MV-4-11 (cell line): ENCODE measurements around the gene PRIMA1.

Source experiments
- DNase-seq: peaks from one replicate; lab custom pipeline; 2025; lab: John Stamatoyannopoulos, UW

The PRIMA1 gene

GRCh38 chr14:93731753-93732152 lies 56.5 kb downstream of the PRIMA1 start:
- peak; percentile 39 for DNase-seq

GRCh38 chr14:93729993-93730392 lies 58.3 kb downstream of the PRIMA1 start:
- DNase-seq = peak; percentile 34

GRCh38 chr14:93728651-93729016 lies 59.7 kb downstream of the PRIMA1 start:
- no peak for DNase-seq

GRCh38 chr14:93727917-93728650 lies 60.2 kb downstream of the PRIMA1 start:
- DNase-seq = no peak

GRCh38 chr14:93727039-93727740 lies 61.1 kb downstream of the PRIMA1 start:
- no peak for DNase-seq

GRCh38 chr14:93725993-93726392 lies 62.3 kb downstream of the PRIMA1 start:
- no peak for DNase-seq

- no peak for DNase-seq
These were observed 63.2 kb downstream of the PRIMA1 start for GRCh38 chr14:93725002-93725582.

GRCh38 chr14:93723001-93723400 lies 65.3 kb downstream of the PRIMA1 start:
- no peak for DNase-seq

GRCh38 chr14:93720981-93721483 lies 67.3 kb downstream of the PRIMA1 start:
- DNase-seq = no peak

- no peak for DNase-seq
These were observed 68.0 kb downstream of the PRIMA1 start for GRCh38 chr14:93720076-93720815.

- no peak for DNase-seq
These were observed 69.0 kb downstream of the PRIMA1 start for GRCh38 chr14:93719256-93719655.

- no peak for DNase-seq
These were observed 70.5 kb downstream of the PRIMA1 start for GRCh38 chr14:93717668-93718320.

GRCh38 chr14:93716746-93717667 lies 71.3 kb downstream of the PRIMA1 start:
- DNase-seq = no peak

GRCh38 chr14:93716002-93716745 lies 72.1 kb downstream of the PRIMA1 start:
- no peak for DNase-seq

- DNase-seq = no peak
These were observed 72.9 kb downstream of the PRIMA1 start for GRCh38 chr14:93715279-93715927.

- DNase-seq = no peak
These were observed 73.7 kb downstream of the PRIMA1 start for GRCh38 chr14:93714605-93715004.

- no peak for DNase-seq
These were observed 74.4 kb downstream of the PRIMA1 start for GRCh38 chr14:93713726-93714405.

- DNase-seq = no peak
These were observed 75.2 kb downstream of the PRIMA1 start for GRCh38 chr14:93712838-93713724.
